Activated CD8-positive, alpha-beta T cell treated with anti-CD3 and anti-CD28 coated beads for 36 hours (primary cell): ENCODE results near the gene CYLD. TPM values are rescaled to one million over a fixed set of nuclear protein-coding genes. Genes with fewer than 3 reads are reported as not detected.

ENCODE experiments used
- ATAC-seq: fragments of 200-7000 bp; cut with Tn5 transposase; one replicate; pipeline ENCODE4 v1.10.0; 2021; ENCODE audit warnings: mild to moderate bottlenecking, moderate library complexity
- CTCF ChIA-PET: fragments of 350-600 bp; sonication (Branson Sonifier 250); formaldehyde crosslinking; loops from one replicate; lab custom pipeline; 2021; ENCODE audit warnings: antibody characterized with exemption; lab: Charles Lee
- POLR2A ChIA-PET: fragments of 350-600 bp; sonication (Branson Sonifier 250); formaldehyde crosslinking; loops from one replicate; lab custom pipeline; 2021; ENCODE audit warnings: antibody characterized with exemption; lab: Charles Lee
- DNase-seq: peaks from one replicate; pipeline ENCODE4 v3.0.0-alpha.2; 2020
- H3K27ac Mint-ChIP-seq: one replicate; pipeline ENCODE4 v1.8.0; 2021; ENCODE audit warnings: mild to moderate bottlenecking, mixed read lengths
- H3K27me3 Mint-ChIP-seq: one replicate; pipeline ENCODE4 v1.8.0; 2021; ENCODE audit warnings: mixed read lengths
- H3K36me3 Mint-ChIP-seq: one replicate; pipeline ENCODE4 v1.8.0; 2021; ENCODE audit warnings: low read depth, mixed read lengths
- H3K4me1 Mint-ChIP-seq: one replicate; pipeline ENCODE4 v1.8.0; 2021; ENCODE audit warnings: low read depth, mixed read lengths
- H3K4me3 Mint-ChIP-seq: one replicate; pipeline ENCODE4 v1.8.0; 2021; ENCODE audit warnings: mild to moderate bottlenecking, moderate library complexity, mixed read lengths
- H3K9me3 Mint-ChIP-seq: one replicate; pipeline ENCODE4 v1.8.0; 2021; ENCODE audit warnings: mixed read lengths
- intact Hi-C: fragments of 100-400 bp; cut with micrococcal nuclease; formaldehyde crosslinking; loops from one replicate; pipeline ENCODE4 v1.10.0; 2022
- total RNA-seq, 2 experiments: library from RNA; stranded (reverse); gene quantifications; one replicate each; pipeline ENCODE4 v1.2.3, GENCODE V29; 2021
- TF ChIP-seq, protein P1 (sequence below): fragments of 200-600 bp; IDR thresholded peaks from one replicate; pipeline ENCODE4 v1.8.0; 2022; ENCODE audit warnings: antibody characterized with exemption, mild to moderate bottlenecking

CYLD gene
- total RNA-seq, 2 experiments from 2014 or later = 86.4 to 94.4 TPM

DNA sequence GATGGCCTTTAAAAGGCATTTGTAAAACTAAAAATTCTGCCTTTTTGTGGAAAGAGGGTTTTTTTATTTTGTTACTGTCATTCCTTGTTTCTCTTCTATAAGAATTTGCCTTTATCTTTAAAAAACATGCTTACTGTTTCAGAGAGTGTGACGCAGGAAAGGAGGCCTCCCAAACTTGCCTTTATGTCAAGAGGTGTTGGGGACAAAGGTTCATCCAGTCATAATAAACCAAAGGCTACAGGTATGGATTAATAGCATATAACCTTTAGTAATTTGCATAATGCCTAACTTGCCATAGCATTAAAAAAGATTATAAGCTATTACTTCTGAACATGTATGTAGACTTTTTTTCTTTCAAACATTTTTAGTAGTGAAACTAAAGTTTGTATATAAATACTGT lies 34.2 kb downstream of the CYLD start:
- TF ChIP-seq, protein P1, sequence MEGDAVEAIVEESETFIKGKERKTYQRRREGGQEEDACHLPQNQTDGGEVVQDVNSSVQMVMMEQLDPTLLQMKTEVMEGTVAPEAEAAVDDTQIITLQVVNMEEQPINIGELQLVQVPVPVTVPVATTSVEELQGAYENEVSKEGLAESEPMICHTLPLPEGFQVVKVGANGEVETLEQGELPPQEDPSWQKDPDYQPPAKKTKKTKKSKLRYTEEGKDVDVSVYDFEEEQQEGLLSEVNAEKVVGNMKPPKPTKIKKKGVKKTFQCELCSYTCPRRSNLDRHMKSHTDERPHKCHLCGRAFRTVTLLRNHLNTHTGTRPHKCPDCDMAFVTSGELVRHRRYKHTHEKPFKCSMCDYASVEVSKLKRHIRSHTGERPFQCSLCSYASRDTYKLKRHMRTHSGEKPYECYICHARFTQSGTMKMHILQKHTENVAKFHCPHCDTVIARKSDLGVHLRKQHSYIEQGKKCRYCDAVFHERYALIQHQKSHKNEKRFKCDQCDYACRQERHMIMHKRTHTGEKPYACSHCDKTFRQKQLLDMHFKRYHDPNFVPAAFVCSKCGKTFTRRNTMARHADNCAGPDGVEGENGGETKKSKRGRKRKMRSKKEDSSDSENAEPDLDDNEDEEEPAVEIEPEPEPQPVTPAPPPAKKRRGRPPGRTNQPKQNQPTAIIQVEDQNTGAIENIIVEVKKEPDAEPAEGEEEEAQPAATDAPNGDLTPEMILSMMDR = no peak
- Mint-ChIP-seq H3K4me3 (no peak overlapping the region), H3K4me1 (peaks cover 64% of the 10 kb centered on the region), H3K9me3 (peaks cover 4% of the 10 kb centered on the region), H3K27me3 (no peaks in the 10 kb centered on the region), H3K36me3 (peaks cover 53% of the 10 kb centered on the region), H3K27ac (no peak overlapping the region)
- ChIA-PET CTCF (interaction anchor here (0.7 to 2.4 kb wide), 9 partner anchors 11 to 449 kb away, joined by 3 to 14 read pairs (median 4); partner anchors contain the start of gene SNX20), POLR2A (interaction anchor here (0.9 kb wide), 1 partner anchor 109 kb away, joined by 4 read pairs; no protein-coding TSS in a partner anchor)
- ATAC-seq (no peak), DNase-seq (no peak)
- intact Hi-C loops = no loop called here

DNA sequence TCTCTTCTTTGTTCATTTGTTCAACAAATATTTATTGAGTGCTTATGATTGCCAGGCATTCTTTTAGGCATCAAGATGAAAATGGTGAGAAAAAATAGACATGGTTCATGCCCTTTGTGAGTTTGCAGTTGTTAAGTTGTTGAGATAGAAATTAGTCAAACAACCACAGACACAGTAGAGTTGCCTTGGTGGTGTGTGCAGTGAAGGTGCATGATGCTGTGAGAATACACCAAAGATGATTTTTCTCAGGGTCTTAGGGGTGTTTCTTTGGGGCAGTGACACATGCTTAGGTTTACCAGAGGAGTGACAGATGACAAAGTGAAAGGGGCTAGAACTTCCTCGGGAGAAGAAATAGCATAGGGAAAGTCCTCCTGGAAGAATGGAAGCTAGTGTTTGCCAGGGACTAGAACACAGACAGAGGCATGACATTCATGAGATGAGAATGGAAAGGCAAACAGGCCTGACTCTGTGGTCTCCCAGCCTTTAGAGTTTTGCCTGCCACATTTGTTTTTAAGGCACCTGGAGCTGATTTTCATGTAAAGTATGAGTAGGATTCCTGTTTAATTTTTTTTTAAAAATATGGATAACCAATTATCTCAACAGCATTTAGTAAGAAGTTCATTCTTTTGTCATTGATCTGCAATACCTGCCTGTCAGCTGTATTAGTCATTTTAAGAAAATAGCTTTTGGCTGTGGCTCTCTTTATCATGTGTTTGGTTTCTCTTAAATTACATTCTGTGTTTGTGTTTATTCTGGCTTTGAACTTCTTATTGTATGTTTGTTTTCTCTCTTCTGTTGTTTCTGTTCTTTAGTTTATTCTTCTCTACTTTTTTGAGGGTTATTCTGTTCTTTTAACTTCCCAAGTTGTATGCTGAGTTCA lies 36.6 kb downstream of the CYLD start:
- Mint-ChIP-seq H3K27ac (peak overlapping the region; percentile 77), H3K27me3 (no peaks in the 10 kb centered on the region), H3K4me1 (peaks cover 62% of the 10 kb centered on the region), H3K9me3 (no peaks in the 10 kb centered on the region), H3K4me3 (no peak overlapping the region), H3K36me3 (peaks cover 51% of the 10 kb centered on the region)
- intact Hi-C loops = no loop called here
- POLR2A ChIA-PET = interaction anchor here (1.1 to 1.2 kb wide), 2 partner anchors 14 to 16 kb away, joined by 3 read pairs; no protein-coding TSS in a partner anchor
- CTCF ChIA-PET = interaction anchor here (1.2 to 2.5 kb wide), 5 partner anchors 9 to 110 kb away, joined by 4 to 15 read pairs (median 5); no protein-coding TSS in a partner anchor
- TF ChIP-seq, protein P1 = no peak
- peak; percentile 35 for DNase-seq
- ATAC-seq = peak; percentile 85

DNA sequence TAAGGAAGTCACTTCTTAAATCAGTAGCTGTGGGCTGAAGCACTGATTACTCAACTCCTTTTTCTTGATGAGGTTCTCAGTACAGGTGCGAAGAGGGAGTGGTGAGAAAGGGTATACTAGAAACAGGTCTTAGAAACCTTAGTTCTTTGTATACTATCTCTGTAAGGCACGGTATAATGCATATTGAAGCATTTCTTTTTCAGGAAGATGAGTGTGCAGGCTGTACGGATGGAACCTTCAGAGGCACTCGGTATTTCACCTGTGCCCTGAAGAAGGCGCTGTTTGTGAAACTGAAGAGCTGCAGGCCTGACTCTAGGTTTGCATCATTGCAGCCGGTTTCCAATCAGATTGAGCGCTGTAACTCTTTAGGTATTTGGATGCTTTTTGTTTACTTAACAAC lies 39.2 kb downstream of the CYLD start:
- peak; percentile 24 for DNase-seq
- ATAC-seq = peak; percentile 43
- CTCF ChIA-PET = interaction anchor here (0.6 to 1.5 kb wide), 9 partner anchors 9 to 116 kb away, joined by 3 to 8 read pairs (median 3); no protein-coding TSS in a partner anchor
- Mint-ChIP-seq H3K36me3 (peaks cover 59% of the 10 kb centered on the region), H3K9me3 (no peaks in the 10 kb centered on the region), H3K27me3 (no peaks in the 10 kb centered on the region), H3K27ac (peak overlapping the region; percentile 77), H3K4me1 (peaks cover 55% of the 10 kb centered on the region), H3K4me3 (no peak overlapping the region)
- TF ChIP-seq, protein P1 = peak; percentile 30
- POLR2A ChIA-PET = interaction anchor here (0.9 kb wide), 1 partner anchor 10 kb away, joined by 3 read pairs; no protein-coding TSS in a partner anchor
- intact Hi-C loops = no loop called here

DNA sequence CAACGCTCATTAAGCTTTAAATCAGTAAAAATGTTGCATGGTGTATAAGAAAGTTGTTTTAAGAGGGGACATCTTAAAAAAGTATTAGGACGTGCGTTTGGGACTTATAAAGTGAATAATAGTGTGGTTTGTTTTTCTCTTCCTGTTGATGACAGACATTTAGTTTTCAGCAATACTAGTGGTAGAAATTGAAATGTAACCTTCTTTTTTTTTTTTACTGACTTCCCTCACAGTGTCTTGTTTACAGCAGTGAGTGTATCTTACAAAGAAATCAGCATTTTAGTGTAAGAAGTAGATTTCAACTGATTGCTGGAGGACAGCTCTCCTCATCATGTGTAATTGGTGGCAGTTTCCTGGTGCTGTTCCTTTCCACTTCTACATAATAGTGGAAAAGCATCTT lies 39.6 kb downstream of the CYLD start:
- peak overlapping the region; percentile 77 for H3K27ac Mint-ChIP-seq
- ATAC-seq = no peak
- DNase-seq = no peak
- no peaks in the 10 kb centered on the region for H3K9me3 Mint-ChIP-seq
- POLR2A ChIA-PET = interaction anchor here (0.9 kb wide), 1 partner anchor 9 kb away, joined by 3 read pairs; no protein-coding TSS in a partner anchor
- CTCF ChIA-PET = interaction anchor here (0.6 to 1.5 kb wide), 7 partner anchors 9 to 116 kb away, joined by 3 to 8 read pairs (median 3); no protein-coding TSS in a partner anchor
- H3K4me3 Mint-ChIP-seq = no peak overlapping the region
- TF ChIP-seq, protein P1 = peak; percentile 1
- H3K36me3 Mint-ChIP-seq = peaks cover 64% of the 10 kb centered on the region
- peaks cover 55% of the 10 kb centered on the region for H3K4me1 Mint-ChIP-seq
- no peaks in the 10 kb centered on the region for H3K27me3 Mint-ChIP-seq
- intact Hi-C loops = no loop called here
